Keratinocyte (primary cell): Measurements from ENCODE around the gene USP12. TPM values are rescaled to one million over a fixed set of nuclear protein-coding genes. Genes with fewer than 3 reads are reported as not detected.

Experiments
- DNase-seq: peaks from one replicate; pipeline ENCODE4 v3.0.0-alpha.2; 2011; ENCODE audit warnings: low read depth, missing footprints, low spot score
- FAIRE-seq: peaks from 2 replicates; lab custom pipeline; 2011; peaks lifted over from hg19 to GRCh38; lab: Jason Lieb, UNC
- H2AFZ ChIP-seq: 2 replicates; pipeline ENCODE4 v1.6.0; 2012; ENCODE audit warnings: low read length, control low read depth, inconsistent platforms; ENCODE audit not compliant: control insufficient read depth
- H3K27ac ChIP-seq: 2 replicates; pipeline ENCODE4 v1.5.1; 2011; ENCODE audit warnings: low read length; ENCODE audit not compliant: control insufficient read depth, insufficient read depth
- H3K27me3 ChIP-seq: 3 replicates; pipeline ENCODE4 v1.6.0; 2011; ENCODE audit warnings: low read length; ENCODE audit not compliant: control insufficient read depth, insufficient read depth; ENCODE audit errors: extremely low read depth
- H3K36me3 ChIP-seq, 2 experiments: 2 replicates in 1 of 2; 3 replicates in 1 of 2; pipeline ENCODE4 v1.5.1; 2011; ENCODE audit warnings: low read length in 2 of 2, mild to moderate bottlenecking in 1 of 2; ENCODE audit not compliant: control insufficient read depth in 2 of 2, insufficient read depth in 2 of 2; ENCODE audit errors: extremely low read depth in 1 of 2
- H3K4me1 ChIP-seq: 3 replicates; pipeline ENCODE4 v1.5.1; 2011; ENCODE audit warnings: low read length; ENCODE audit not compliant: control insufficient read depth, insufficient read depth; ENCODE audit errors: extremely low read depth
- H3K4me2 ChIP-seq: 3 replicates; pipeline ENCODE4 v1.6.0; 2011; ENCODE audit warnings: low read depth, low read length; ENCODE audit not compliant: control insufficient read depth, insufficient read depth; ENCODE audit errors: extremely low read depth
- H3K4me3 ChIP-seq, 3 experiments: fragments of 200-600 bp in 1 of 3; sonication (generic) in 1 of 3; 2 replicates in 2 of 3; 3 replicates in 1 of 3; pipeline ENCODE4 v1.5.1; 2011 to 2016; ENCODE audit warnings: low read length in 3 of 3, mild to moderate bottlenecking in 3 of 3, control low read depth in 2 of 3, inconsistent platforms in 1 of 3, low read depth in 1 of 3, mixed read lengths in 1 of 3, mixed run types in 1 of 3, moderate library complexity in 1 of 3; ENCODE audit not compliant: control insufficient read depth in 2 of 3, insufficient read depth in 2 of 3; ENCODE audit errors: extremely low read depth in 1 of 3
- H3K79me2 ChIP-seq: 2 replicates; pipeline ENCODE4 v1.6.0; 2012; ENCODE audit warnings: low read length; ENCODE audit not compliant: control insufficient read depth, insufficient read depth
- H3K9ac ChIP-seq: 3 replicates; pipeline ENCODE4 v1.6.0; 2011; ENCODE audit warnings: low read length; ENCODE audit not compliant: control insufficient read depth, insufficient read depth; ENCODE audit errors: extremely low read depth
- H3K9me1 ChIP-seq: 3 replicates; pipeline ENCODE4 v1.6.0; 2011; ENCODE audit warnings: low read length; ENCODE audit not compliant: control insufficient read depth, insufficient read depth; ENCODE audit errors: extremely low read depth
- H3K9me3 ChIP-seq: 2 replicates; pipeline ENCODE4 v1.5.1; 2012; ENCODE audit warnings: low read depth, low read length; ENCODE audit not compliant: control insufficient read depth
- H4K20me1 ChIP-seq: 3 replicates; pipeline ENCODE4 v1.6.0; 2011; ENCODE audit warnings: low read length; ENCODE audit not compliant: control insufficient read depth, insufficient read depth; ENCODE audit errors: extremely low read depth
- CTCF ChIP-seq, 3 experiments: IDR thresholded peaks in 1 of 3; conservative IDR thresholded peaks in 1 of 3; optimal IDR thresholded peaks in 1 of 3; 2 replicates in 2 of 3; 3 replicates in 1 of 3; pipeline versions ENCODE3 to v1.5.1; 2011; ENCODE audit warnings: low read length in 3 of 3, mild to moderate bottlenecking in 3 of 3, moderate library complexity in 2 of 3, control low read depth in 1 of 3, inconsistent platforms in 1 of 3; ENCODE audit not compliant: insufficient read depth in 2 of 3; ENCODE audit errors: extremely low read depth in 1 of 3
- EZH2 ChIP-seq: IDR thresholded peaks from one replicate; pipeline ENCODE4 v1.6.1; 2012; ENCODE audit warnings: inconsistent platforms, mild to moderate bottlenecking, low read length, moderate library complexity
- dilution Hi-C: fragments of 300-500 bp; cut with MboI; formaldehyde crosslinking; loops from one replicate; pipeline ENCODE4 v1.7.0; 2020; ENCODE audit warnings: low sequenced_read_pairs; ENCODE audit not compliant: extremely low pct_ligation_motif_present
- polyA plus RNA-seq, 5 experiments: library from polyadenylated mRNA; depleted of rRNA in 3 of 5; stranded (reverse) in 3 of 5; stranded (forward) in 1 of 5; unstranded in 1 of 5; fragments of >200 nt; gene quantifications; 1 replicate in 1 of 5; 2 replicates in 3 of 5; 3 replicates in 1 of 5; pipeline versions ENCODE4 v1.2.1 to v1.2.3, GENCODE V29; 2011 to 2012; ENCODE audit warnings: missing spikeins in 2 of 5, low read depth in 1 of 5, low replicate concordance in 1 of 5

The USP12 gene
- polyA plus RNA-seq, 1 donor (not counting 4 experiments of a cell fraction or from before 2014, with no cell fraction given): 20.7 TPM

- no peaks in the 10 kb centered on the region for H3K9me3 ChIP-seq
- peaks cover 31% of the 10 kb centered on the region for H3K4me1 ChIP-seq
- H3K4me3 ChIP-seq: peak overlapping the region; percentile 52 to 77 (median 67)
- H3K9ac ChIP-seq: peak overlapping the region; percentile 88
- dilution Hi-C loops: no loop called here
- H3K79me2 ChIP-seq: peaks cover 47% of the 10 kb centered on the region
- H3K36me3 ChIP-seq: no peaks in the 10 kb centered on the region
- H3K4me2 ChIP-seq: peak overlapping the region; percentile 72
- FAIRE-seq (no peak), DNase-seq (no peak)
- TF ChIP-seq EZH2: no peak
- peak in 1 of 3 experiments; percentile 32 for TF ChIP-seq CTCF (optimal IDR thresholded peaks at IDR 0.05 in 1 of 3, IDR thresholded peaks at IDR 0.05 in 1 of 3, conservative IDR thresholded peaks at IDR 0.05 in 1 of 3; ENCODE audit: extremely low read depth in 1 of 3, insufficient read depth in 2 of 3, low read length in 3 of 3)
- no peak overlapping the region for H2AFZ ChIP-seq
- H4K20me1 ChIP-seq: peaks cover 6% of the 10 kb centered on the region
- no peaks in the 10 kb centered on the region for H3K27me3 ChIP-seq
- H3K27ac ChIP-seq: peak overlapping the region; percentile 86
- peaks cover 3% of the 10 kb centered on the region for H3K9me1 ChIP-seq
Observed at GRCh38 chr13:27170516-27171243, 931 bp downstream of the USP12 start.

- Histone ChIP-seq H3K4me2 (peak overlapping the region; percentile 72), H2AFZ (no peak overlapping the region), H3K79me2 (peaks cover 52% of the 10 kb centered on the region), H3K36me3 (no peaks in the 10 kb centered on the region), H3K27ac (peak overlapping the region; percentile 86), H3K9me3 (no peaks in the 10 kb centered on the region), H4K20me1 (peaks cover 6% of the 10 kb centered on the region), H3K4me3 (peak overlapping the region; percentile 52 to 77 (median 67)), H3K4me1 (peaks cover 31% of the 10 kb centered on the region), H3K9ac (peak overlapping the region; percentile 88), H3K27me3 (no peaks in the 10 kb centered on the region), H3K9me1 (peaks cover 3% of the 10 kb centered on the region)
- TF ChIP-seq CTCF (optimal IDR thresholded peaks at IDR 0.05 in 1 of 3, IDR thresholded peaks at IDR 0.05 in 1 of 3, conservative IDR thresholded peaks at IDR 0.05 in 1 of 3; ENCODE audit: extremely low read depth in 1 of 3, insufficient read depth in 2 of 3, low read length in 3 of 3) (no peak), EZH2 (no peak)
- dilution Hi-C loops: no loop called here
- DNase-seq: no peak
- no peak for FAIRE-seq
Observed at GRCh38 chr13:27170221-27170515, 1.4 kb downstream of the USP12 start.
